HL-60 (cell line): Measurements from ENCODE around the gene DOCK7.

Experiments
- DNase-seq, 2 experiments: peaks; one replicate each; pipeline ENCODE4 v3.0.0-alpha.2; 2010 to 2020; ENCODE audit warnings: low read depth in 1 of 2, low spot score in 1 of 2
- H3K27ac ChIP-seq: fragments of 250-450 bp; sonication (Bioruptor Pico); replicated peaks from 2 replicates; pipeline ENCODE4 v1.5.1; 2020; ENCODE audit warnings: mild to moderate bottlenecking, moderate library complexity
- H3K27me3 ChIP-seq: fragments of 250-450 bp; sonication (Bioruptor Pico); 2 replicates; pipeline ENCODE4 v1.5.1; 2021; ENCODE audit warnings: mild to moderate bottlenecking, moderate library complexity; ENCODE audit not compliant: insufficient read depth, poor library complexity, severe bottlenecking
- H3K4me3 ChIP-seq: replicated peaks from 2 replicates; pipeline ENCODE4 v1.5.1; 2011; ENCODE audit warnings: mild to moderate bottlenecking, control low read depth, low read length; ENCODE audit not compliant: insufficient read depth
- CTCF ChIP-seq: IDR thresholded peaks from one replicate; pipeline ENCODE4 v1.5.1; 2011; ENCODE audit warnings: low read length, control low read depth, inconsistent platforms; ENCODE audit not compliant: insufficient read depth
- GABPA ChIP-seq: IDR thresholded peaks from 2 replicates; pipeline ENCODE4 v1.6.1; 2012; ENCODE audit warnings: low read depth
- POLR2AphosphoS5 ChIP-seq: IDR thresholded peaks from 2 replicates; pipeline ENCODE4 v1.6.1; 2012; ENCODE audit warnings: low read depth
- REST ChIP-seq: IDR thresholded peaks from 2 replicates; pipeline ENCODE4 v1.6.1; 2012; ENCODE audit warnings: low read depth; ENCODE audit not compliant: insufficient replicate concordance
- SPI1 ChIP-seq: IDR thresholded peaks from 2 replicates; pipeline ENCODE4 v1.6.1; 2012; ENCODE audit warnings: low read depth, mild to moderate bottlenecking, borderline replicate concordance

The DOCK7 gene

GRCh38 chr1:62428351-62428750 lies 259.8 kb downstream of the DOCK7 start:
- TF ChIP-seq SPI1 (no peak), GABPA (no peak), REST (no peak), CTCF (no peak), POLR2AphosphoS5 (no peak)
- no peak overlapping the region for H3K27ac ChIP-seq
- H3K27me3 ChIP-seq: no peaks in the 10 kb centered on the region
- no peak overlapping the region for H3K4me3 ChIP-seq
- no peak for DNase-seq

- no peaks in the 10 kb centered on the region for H3K27me3 ChIP-seq
- TF ChIP-seq POLR2AphosphoS5 (no peak), GABPA (no peak), CTCF (no peak), REST (no peak)
- no peak overlapping the region for H3K27ac ChIP-seq
- no peak overlapping the region for H3K4me3 ChIP-seq
- DNase-seq: no peak
Observed at GRCh38 chr1:62426794-62427193, 261.4 kb downstream of the DOCK7 start.

- no peak overlapping the region for H3K27ac ChIP-seq
- no peak for TF ChIP-seq REST
- DNase-seq: no peak
- H3K4me3 ChIP-seq: no peak overlapping the region
- H3K27me3 ChIP-seq: no peaks in the 10 kb centered on the region
Observed at GRCh38 chr1:62426237-62426636, 261.9 kb downstream of the DOCK7 start.

- DNase-seq: no peak
- H3K27me3 ChIP-seq: no peaks in the 10 kb centered on the region
- TF ChIP-seq REST (no peak), POLR2AphosphoS5 (no peak)
- H3K27ac ChIP-seq: no peak overlapping the region
- H3K4me3 ChIP-seq: no peak overlapping the region
Observed at GRCh38 chr1:62425041-62425440, 263.1 kb downstream of the DOCK7 start.
